Esophagus squamous epithelium (tissue), 4 donors: Measurements from ENCODE around the gene OSBPL9.

Experiments used
- POLR2A ChIP-seq, 4 donors: fragments of 450-650 bp; IDR thresholded peaks; one replicate each; pipeline ENCODE4 v1.6.1; 2017; ENCODE audit warnings: antibody characterized with exemption in 4 of 4, mild to moderate bottlenecking in 4 of 4, moderate library complexity in 3 of 4
- TF ChIP-seq, protein P1 (sequence below), 6 experiments: fragments of 450-650 bp in 4 of 6; fragments of 200-600 bp in 2 of 6; sonication (generic) in 2 of 6; IDR thresholded peaks; one replicate each; pipeline ENCODE4 v1.5.1; 2016 to 2019; ENCODE audit warnings: antibody characterized with exemption in 6 of 6, mild to moderate bottlenecking in 4 of 6, moderate library complexity in 4 of 6

DNA sequence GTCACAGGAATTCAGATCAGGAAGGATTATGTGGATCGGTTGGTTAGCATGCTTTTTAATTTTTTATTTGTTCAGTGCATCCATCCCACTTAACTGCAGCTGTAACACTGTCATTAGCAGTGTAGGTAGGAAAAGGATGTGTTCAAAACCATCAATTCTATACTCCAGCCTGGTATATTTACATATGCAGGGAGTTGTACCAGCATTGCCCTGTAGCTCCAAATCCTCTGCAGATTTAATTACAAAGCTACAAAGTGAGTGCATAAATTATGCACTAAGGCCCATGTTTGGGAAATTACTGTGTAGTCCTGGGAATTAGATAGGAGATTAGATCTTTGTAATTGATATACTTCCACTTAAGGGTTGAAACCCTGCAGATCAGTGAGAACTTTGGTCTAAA is 15.9 kb upstream of the OSBPL9 start:
- TF ChIP-seq, protein P1, sequence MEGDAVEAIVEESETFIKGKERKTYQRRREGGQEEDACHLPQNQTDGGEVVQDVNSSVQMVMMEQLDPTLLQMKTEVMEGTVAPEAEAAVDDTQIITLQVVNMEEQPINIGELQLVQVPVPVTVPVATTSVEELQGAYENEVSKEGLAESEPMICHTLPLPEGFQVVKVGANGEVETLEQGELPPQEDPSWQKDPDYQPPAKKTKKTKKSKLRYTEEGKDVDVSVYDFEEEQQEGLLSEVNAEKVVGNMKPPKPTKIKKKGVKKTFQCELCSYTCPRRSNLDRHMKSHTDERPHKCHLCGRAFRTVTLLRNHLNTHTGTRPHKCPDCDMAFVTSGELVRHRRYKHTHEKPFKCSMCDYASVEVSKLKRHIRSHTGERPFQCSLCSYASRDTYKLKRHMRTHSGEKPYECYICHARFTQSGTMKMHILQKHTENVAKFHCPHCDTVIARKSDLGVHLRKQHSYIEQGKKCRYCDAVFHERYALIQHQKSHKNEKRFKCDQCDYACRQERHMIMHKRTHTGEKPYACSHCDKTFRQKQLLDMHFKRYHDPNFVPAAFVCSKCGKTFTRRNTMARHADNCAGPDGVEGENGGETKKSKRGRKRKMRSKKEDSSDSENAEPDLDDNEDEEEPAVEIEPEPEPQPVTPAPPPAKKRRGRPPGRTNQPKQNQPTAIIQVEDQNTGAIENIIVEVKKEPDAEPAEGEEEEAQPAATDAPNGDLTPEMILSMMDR (IDR thresholded peaks at IDR 0.05) = no peak
- no peak for TF ChIP-seq POLR2A (IDR thresholded peaks at IDR 0.05)
